Measurements from ENCODE around the gene IQSEC3. TPM values are rescaled to one million over a fixed set of nuclear protein-coding genes. Genes with fewer than 3 reads are reported as not detected.

Gene IQSEC3
- polyA plus RNA-seq, 1 donor from 2014 or later, result 2.4 TPM

- H3K79me2 ChIP-seq (replicated peaks; ENCODE audit: insufficient read depth, low read length), result no peaks in the 10 kb centered on the region
- no peaks in the 10 kb centered on the region for H3K9me3 ChIP-seq (ENCODE audit: low read length)
- no peaks in the 10 kb centered on the region for H3F3A ChIP-seq (ENCODE audit: insufficient read depth, low read length, poor library complexity, severe bottlenecking)
- no peak overlapping the region for H2AFZ ChIP-seq (ENCODE audit: low read depth, low read length)
- H3K36me3 ChIP-seq (ENCODE audit: insufficient read depth, low read length), result no peaks in the 10 kb centered on the region
- H4K20me1 ChIP-seq (ENCODE audit: insufficient read depth), result no peaks in the 10 kb centered on the region
- no peak overlapping the region for H3K27ac ChIP-seq (ENCODE audit: low read length)
- TF ChIP-seq EZH2 (IDR thresholded peaks at IDR 0.05; ENCODE audit: borderline replicate concordance, insufficient read depth, low read length, poor library complexity, severe bottlenecking), result no peak
- TF ChIP-seq MXI1 (conservative IDR thresholded peaks at IDR 0.05; ENCODE audit: poor library complexity, severe bottlenecking), result no peak
- TF ChIP-seq, protein P1, sequence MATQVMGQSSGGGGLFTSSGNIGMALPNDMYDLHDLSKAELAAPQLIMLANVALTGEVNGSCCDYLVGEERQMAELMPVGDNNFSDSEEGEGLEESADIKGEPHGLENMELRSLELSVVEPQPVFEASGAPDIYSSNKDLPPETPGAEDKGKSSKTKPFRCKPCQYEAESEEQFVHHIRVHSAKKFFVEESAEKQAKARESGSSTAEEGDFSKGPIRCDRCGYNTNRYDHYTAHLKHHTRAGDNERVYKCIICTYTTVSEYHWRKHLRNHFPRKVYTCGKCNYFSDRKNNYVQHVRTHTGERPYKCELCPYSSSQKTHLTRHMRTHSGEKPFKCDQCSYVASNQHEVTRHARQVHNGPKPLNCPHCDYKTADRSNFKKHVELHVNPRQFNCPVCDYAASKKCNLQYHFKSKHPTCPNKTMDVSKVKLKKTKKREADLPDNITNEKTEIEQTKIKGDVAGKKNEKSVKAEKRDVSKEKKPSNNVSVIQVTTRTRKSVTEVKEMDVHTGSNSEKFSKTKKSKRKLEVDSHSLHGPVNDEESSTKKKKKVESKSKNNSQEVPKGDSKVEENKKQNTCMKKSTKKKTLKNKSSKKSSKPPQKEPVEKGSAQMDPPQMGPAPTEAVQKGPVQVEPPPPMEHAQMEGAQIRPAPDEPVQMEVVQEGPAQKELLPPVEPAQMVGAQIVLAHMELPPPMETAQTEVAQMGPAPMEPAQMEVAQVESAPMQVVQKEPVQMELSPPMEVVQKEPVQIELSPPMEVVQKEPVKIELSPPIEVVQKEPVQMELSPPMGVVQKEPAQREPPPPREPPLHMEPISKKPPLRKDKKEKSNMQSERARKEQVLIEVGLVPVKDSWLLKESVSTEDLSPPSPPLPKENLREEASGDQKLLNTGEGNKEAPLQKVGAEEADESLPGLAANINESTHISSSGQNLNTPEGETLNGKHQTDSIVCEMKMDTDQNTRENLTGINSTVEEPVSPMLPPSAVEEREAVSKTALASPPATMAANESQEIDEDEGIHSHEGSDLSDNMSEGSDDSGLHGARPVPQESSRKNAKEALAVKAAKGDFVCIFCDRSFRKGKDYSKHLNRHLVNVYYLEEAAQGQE (IDR thresholded peaks at IDR 0.05; ENCODE audit: borderline replicate concordance), result no peak
- no peak for TF ChIP-seq RAD21 (conservative IDR thresholded peaks at IDR 0.05)
- TF ChIP-seq SMC3 (conservative IDR thresholded peaks at IDR 0.05; ENCODE audit: poor library complexity), result no peak
- no peak for TF ChIP-seq POLR2AphosphoS5 (IDR thresholded peaks at IDR 0.05)
- TF ChIP-seq TAF1 (IDR thresholded peaks at IDR 0.05; ENCODE audit: low read depth), result no peak
- no peak for TF ChIP-seq EP300 (conservative IDR thresholded peaks at IDR 0.05; ENCODE audit: poor library complexity, severe bottlenecking)
- TF ChIP-seq, protein P2, sequence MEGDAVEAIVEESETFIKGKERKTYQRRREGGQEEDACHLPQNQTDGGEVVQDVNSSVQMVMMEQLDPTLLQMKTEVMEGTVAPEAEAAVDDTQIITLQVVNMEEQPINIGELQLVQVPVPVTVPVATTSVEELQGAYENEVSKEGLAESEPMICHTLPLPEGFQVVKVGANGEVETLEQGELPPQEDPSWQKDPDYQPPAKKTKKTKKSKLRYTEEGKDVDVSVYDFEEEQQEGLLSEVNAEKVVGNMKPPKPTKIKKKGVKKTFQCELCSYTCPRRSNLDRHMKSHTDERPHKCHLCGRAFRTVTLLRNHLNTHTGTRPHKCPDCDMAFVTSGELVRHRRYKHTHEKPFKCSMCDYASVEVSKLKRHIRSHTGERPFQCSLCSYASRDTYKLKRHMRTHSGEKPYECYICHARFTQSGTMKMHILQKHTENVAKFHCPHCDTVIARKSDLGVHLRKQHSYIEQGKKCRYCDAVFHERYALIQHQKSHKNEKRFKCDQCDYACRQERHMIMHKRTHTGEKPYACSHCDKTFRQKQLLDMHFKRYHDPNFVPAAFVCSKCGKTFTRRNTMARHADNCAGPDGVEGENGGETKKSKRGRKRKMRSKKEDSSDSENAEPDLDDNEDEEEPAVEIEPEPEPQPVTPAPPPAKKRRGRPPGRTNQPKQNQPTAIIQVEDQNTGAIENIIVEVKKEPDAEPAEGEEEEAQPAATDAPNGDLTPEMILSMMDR (IDR thresholded peaks at IDR 0.05; ENCODE audit: poor library complexity, severe bottlenecking), result no peak
- no peaks in the 10 kb centered on the region for H3K9me2 ChIP-seq (ENCODE audit: insufficient read depth, low read length)
- no peak overlapping the region for H3K4me2 ChIP-seq (ENCODE audit: low read length)
- no peak overlapping the region for H3K4me3 ChIP-seq (ENCODE audit: low read length)
- H3K9ac ChIP-seq (ENCODE audit: low read length), result no peak overlapping the region
- H3K27me3 ChIP-seq (ENCODE audit: insufficient read depth, low read depth, low read length), result no peaks in the 10 kb centered on the region
Measured at GRCh38 chr12:99605-100004, 33.0 kb downstream of the IQSEC3 start.

DNA sequence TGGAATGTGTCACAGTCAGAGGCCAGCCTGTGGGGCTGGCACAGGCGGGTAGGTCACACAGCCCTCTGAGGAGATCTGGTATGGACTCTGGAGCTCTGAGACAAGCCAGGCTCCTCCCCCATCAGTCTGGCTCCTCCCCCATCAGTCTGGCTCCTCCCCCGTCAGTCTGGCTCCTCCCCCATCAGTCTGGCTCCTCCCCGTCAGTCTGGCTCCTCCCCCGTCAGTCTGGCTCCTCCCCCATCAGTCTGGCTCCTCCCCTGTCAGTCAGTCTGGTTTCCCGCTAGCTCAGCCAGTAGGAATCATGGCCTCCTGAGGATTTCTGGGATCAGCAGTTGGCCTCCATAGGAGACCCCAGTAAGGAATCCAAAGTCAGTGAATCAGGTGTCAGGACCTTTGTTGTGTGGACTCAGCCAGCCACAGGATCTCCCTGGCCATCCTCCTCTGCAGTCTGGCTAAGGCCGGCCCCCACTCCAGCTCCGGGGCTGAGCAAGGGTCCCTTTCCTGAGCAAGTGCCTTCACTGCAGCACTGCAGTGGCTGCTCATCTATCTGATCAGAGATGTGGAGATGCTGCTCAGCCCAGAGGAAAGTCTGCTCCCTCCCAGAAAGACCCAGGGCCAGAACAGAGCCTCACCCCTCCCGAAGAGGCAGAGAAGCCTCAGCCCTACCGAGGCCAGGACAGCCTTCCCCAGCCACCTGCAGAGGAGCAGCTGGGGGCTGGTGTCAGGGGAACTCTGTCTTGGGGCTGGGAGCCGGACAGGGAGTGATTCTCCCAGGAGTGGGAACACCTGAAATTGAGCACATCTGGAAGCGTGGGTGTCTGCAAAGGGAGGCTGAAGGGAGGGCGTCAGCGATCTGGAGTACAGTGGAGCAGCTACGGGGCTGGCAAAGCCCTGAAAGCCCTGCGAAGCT, 35.7 kb downstream of the IQSEC3 start:
- no peaks in the 10 kb centered on the region for H3K27me3 ChIP-seq (ENCODE audit: insufficient read depth, low read depth, low read length)
- TF ChIP-seq MXI1 (conservative IDR thresholded peaks at IDR 0.05; ENCODE audit: poor library complexity, severe bottlenecking), result no peak
- no peaks in the 10 kb centered on the region for H3K9me2 ChIP-seq (ENCODE audit: insufficient read depth, low read length)
- peak overlapping the region; percentile 37 for H3K27ac ChIP-seq (ENCODE audit: low read length)
- no peaks in the 10 kb centered on the region for H3K9me3 ChIP-seq (ENCODE audit: low read length)
- H3K79me2 ChIP-seq (replicated peaks; ENCODE audit: insufficient read depth, low read length), result no peaks in the 10 kb centered on the region
- no peak overlapping the region for H3K9ac ChIP-seq (ENCODE audit: low read length)
- H2AFZ ChIP-seq (ENCODE audit: low read depth, low read length), result no peak overlapping the region
- H3K4me2 ChIP-seq (ENCODE audit: low read length), result no peak overlapping the region
- H3K4me3 ChIP-seq (ENCODE audit: low read length), result peak overlapping the region; percentile 22
- no peaks in the 10 kb centered on the region for H3K36me3 ChIP-seq (ENCODE audit: insufficient read depth, low read length)
- no peaks in the 10 kb centered on the region for H4K20me1 ChIP-seq (ENCODE audit: insufficient read depth)
- no peaks in the 10 kb centered on the region for H3F3A ChIP-seq (ENCODE audit: insufficient read depth, low read length, poor library complexity, severe bottlenecking)

Data from neural cell (in vitro differentiated cells).